A549 (cell line): Measurements from ENCODE around the gene ATP13A4. TPM values are rescaled to one million over a fixed set of nuclear protein-coding genes. Genes with fewer than 3 reads are reported as not detected.

Source experiments
- ATAC-seq, 2 experiments: fragments of 200-7000 bp in 1 of 2; fragments of >200 bp in 1 of 2; cut with Nextera tagmentation in 1 of 2; cut with Tn5 transposase in 1 of 2; 3 replicates each; pipeline versions ENCODE4 v1.8.0 to v1.9.1; 2018 to 2020; ENCODE audit warnings: mild to moderate bottlenecking in 1 of 2, moderate library complexity in 1 of 2
- CTCF ChIA-PET: fragments of 300-600 bp; sonication (Branson Sonifier 250); formaldehyde crosslinking; extraction: SDS; loops from one replicate; lab custom pipeline; 2021; ENCODE audit warnings: antibody characterized with exemption, inconsistent platforms; lab: Yijun Ruan, JAX
- POLR2A ChIA-PET: fragments of 350-600 bp; formaldehyde crosslinking; extraction: SDS; loops from one replicate; lab custom pipeline; 2021; ENCODE audit warnings: antibody characterized with exemption, inconsistent platforms; lab: Yijun Ruan, JAX
- DNase-seq, 2 experiments: peaks; one replicate each; pipeline versions ENCODE4 v3.0.0 to v3.0.0-alpha.2; 2011 to 2016; ENCODE audit warnings: low read depth in 1 of 2, low spot score in 1 of 2
- FAIRE-seq: peaks from 2 replicates; lab custom pipeline; 2011; peaks lifted over from hg19 to GRCh38; lab: Jason Lieb, UNC
- H3K27ac ChIP-seq, 2 experiments: fragments of >200 bp; sonication (Bioruptor Twin); formaldehyde crosslinking; 3 replicates each; pipeline ENCODE4 v1.5.1; 2016 to 2017
- H3K4me1 ChIP-seq: fragments of >200 bp; sonication (Bioruptor Twin); formaldehyde crosslinking; 3 replicates; pipeline ENCODE4 v1.6.1; 2016
- H3K4me2 ChIP-seq: fragments of >200 bp; sonication (Bioruptor Twin); formaldehyde crosslinking; 3 replicates; pipeline ENCODE4 v1.6.1; 2016
- H3K4me3 ChIP-seq: fragments of >200 bp; sonication (Bioruptor Twin); formaldehyde crosslinking; 3 replicates; pipeline ENCODE4 v1.5.1; 2016
- H3K9me3 ChIP-seq: fragments of >200 bp; sonication (Bioruptor Twin); formaldehyde crosslinking; 3 replicates; pipeline ENCODE4 v1.6.1; 2016
- CBX2 ChIP-seq: fragments of 200-600 bp; sonication (generic); IDR thresholded peaks from 2 replicates; pipeline ENCODE4 v1.6.1; 2016; ENCODE audit warnings: low read depth, mild to moderate bottlenecking, borderline replicate concordance
- CBX8 ChIP-seq: fragments of 200-600 bp; sonication (generic); IDR thresholded peaks from 2 replicates; pipeline ENCODE4 v1.6.1; 2016
- CEBPB ChIP-seq, 2 experiments: fragments of >200 bp in 1 of 2; sonication (Bioruptor Twin) in 1 of 2; formaldehyde crosslinking in 1 of 2; IDR thresholded peaks; 2 replicates each; pipeline ENCODE4 v1.6.1; 2012 to 2016
- CHD4 ChIP-seq: fragments of 200-600 bp; sonication (generic); IDR thresholded peaks from 2 replicates; pipeline ENCODE4 v1.6.1; 2016; ENCODE audit warnings: antibody characterized with exemption, mild to moderate bottlenecking, borderline replicate concordance
- EP300 ChIP-seq, 2 experiments: fragments of >200 bp; sonication (Bioruptor Twin); formaldehyde crosslinking; IDR thresholded peaks; 2 replicates in 1 of 2; 3 replicates in 1 of 2; pipeline ENCODE4 v1.6.1; 2016 to 2017
- FOXS1 ChIP-seq: fragments of 250-450 bp; sonication (Bioruptor Pico); IDR thresholded peaks from 2 replicates; pipeline ENCODE4 v1.5.0; 2020; ENCODE audit warnings: mild to moderate bottlenecking, moderate library complexity
- HOXA7 ChIP-seq: fragments of 250-450 bp; sonication (Bioruptor Pico); IDR thresholded peaks from 2 replicates; pipeline ENCODE4 v1.5.0; 2020; ENCODE audit warnings: mild to moderate bottlenecking, moderate library complexity
- HOXB13 ChIP-seq: fragments of 250-450 bp; sonication (Bioruptor Pico); IDR thresholded peaks from 2 replicates; pipeline ENCODE4 v1.5.0; 2020; ENCODE audit warnings: low read depth, mild to moderate bottlenecking, moderate library complexity
- HOXB5 ChIP-seq: fragments of 250-450 bp; sonication (Bioruptor Pico); IDR thresholded peaks from 2 replicates; pipeline ENCODE4 v1.5.0; 2020; ENCODE audit warnings: mild to moderate bottlenecking, moderate library complexity
- JUN ChIP-seq, 2 experiments: fragments of >200 bp; sonication (Bioruptor Twin); formaldehyde crosslinking; IDR thresholded peaks; 2 replicates in 1 of 2; 3 replicates in 1 of 2; pipeline ENCODE4 v1.6.1; 2016 to 2017
- JUNB ChIP-seq: fragments of >200 bp; sonication (Bioruptor Twin); formaldehyde crosslinking; IDR thresholded peaks from 2 replicates; pipeline ENCODE4 v1.6.1; 2016
- KDM1A ChIP-seq: fragments of 200-600 bp; sonication (generic); IDR thresholded peaks from 2 replicates; pipeline ENCODE4 v1.6.1; 2016; ENCODE audit warnings: low read depth, mild to moderate bottlenecking
- KDM5A ChIP-seq: fragments of 200-600 bp; sonication (generic); IDR thresholded peaks from 2 replicates; pipeline ENCODE4 v1.6.1; 2016; ENCODE audit warnings: antibody characterized with exemption, mild to moderate bottlenecking
- MAFK ChIP-seq: fragments of 450-650 bp; IDR thresholded peaks from 2 replicates; pipeline ENCODE4 v1.6.1; 2014; ENCODE audit not compliant: partially characterized antibody
- MAX ChIP-seq: IDR thresholded peaks from 2 replicates; pipeline ENCODE4 v1.6.1; 2012
- MAZ ChIP-seq: fragments of 150-350 bp; IDR thresholded peaks from 2 replicates; pipeline ENCODE4 v1.6.1; 2014; ENCODE audit warnings: antibody characterized with exemption, low read depth, low read length, borderline replicate concordance
- MYC ChIP-seq: IDR thresholded peaks from 2 replicates; pipeline ENCODE4 v1.6.1; 2012; ENCODE audit warnings: mild to moderate bottlenecking, inconsistent platforms, low read length, improper control_type of control experiment, borderline replicate concordance
- PHF8 ChIP-seq: fragments of 200-600 bp; sonication (generic); IDR thresholded peaks from 2 replicates; pipeline ENCODE4 v1.6.1; 2016; ENCODE audit warnings: low read depth, mild to moderate bottlenecking, antibody characterized with exemption, moderate library complexity, borderline replicate concordance
- POLR2A ChIP-seq: IDR thresholded peaks from 2 replicates; pipeline ENCODE4 v1.6.1; 2012; ENCODE audit warnings: mild to moderate bottlenecking, low read length
- POLR2AphosphoS2 ChIP-seq: conservative IDR thresholded peaks from 2 replicates; pipeline ENCODE4 v1.6.1; 2012; ENCODE audit warnings: low read length, improper control_type of control experiment, inconsistent platforms
- RAD21 ChIP-seq, 2 experiments: fragments of >200 bp in 1 of 2; sonication (Bioruptor Twin) in 1 of 2; formaldehyde crosslinking in 1 of 2; IDR thresholded peaks in 1 of 2; conservative IDR thresholded peaks in 1 of 2; 2 replicates in 1 of 2; 3 replicates in 1 of 2; pipeline ENCODE4 v1.6.1; 2012 to 2018; ENCODE audit warnings: inconsistent platforms in 1 of 2
- RARB ChIP-seq: fragments of 250-450 bp; sonication (Bioruptor Pico); IDR thresholded peaks from 2 replicates; pipeline ENCODE4 v1.8.0; 2021; ENCODE audit warnings: mild to moderate bottlenecking, moderate library complexity
- RCOR1 ChIP-seq: fragments of 150-350 bp; IDR thresholded peaks from 2 replicates; pipeline ENCODE4 v1.6.1; 2014; ENCODE audit warnings: antibody characterized with exemption, low read length, low read depth
- RFX5 ChIP-seq: fragments of 450-650 bp; IDR thresholded peaks from 2 replicates; pipeline ENCODE4 v1.7.1; 2014; ENCODE audit warnings: antibody characterized with exemption, mild to moderate bottlenecking, moderate library complexity
- RNF2 ChIP-seq: fragments of 200-600 bp; sonication (generic); IDR thresholded peaks from 2 replicates; pipeline ENCODE4 v1.6.1; 2016; ENCODE audit warnings: low read depth, mild to moderate bottlenecking, antibody characterized with exemption, moderate library complexity, borderline replicate concordance
- SREBF2 ChIP-seq: fragments of 450-650 bp; IDR thresholded peaks from 2 replicates; pipeline ENCODE4 v1.6.1; 2014; ENCODE audit warnings: mild to moderate bottlenecking, moderate library complexity
- TP53 ChIP-seq: fragments of 250-450 bp; sonication (Bioruptor Pico); IDR thresholded peaks from 2 replicates; pipeline ENCODE4 v1.5.0; 2021; ENCODE audit warnings: mild to moderate bottlenecking, moderate library complexity
- ZC3H11A ChIP-seq: fragments of 450-650 bp; IDR thresholded peaks from 2 replicates; pipeline ENCODE4 v1.6.1; 2014; ENCODE audit warnings: antibody characterized with exemption, mild to moderate bottlenecking
- ZFP36 ChIP-seq: fragments of 450-650 bp; IDR thresholded peaks from 2 replicates; pipeline ENCODE4 v1.6.1; 2014; ENCODE audit warnings: borderline replicate concordance; ENCODE audit not compliant: partially characterized antibody
- ZNF302 ChIP-seq: fragments of 250-450 bp; sonication (Bioruptor Pico); IDR thresholded peaks from 2 replicates; pipeline ENCODE4 v1.9.0; 2021; ENCODE audit warnings: inconsistent platforms, mild to moderate bottlenecking, moderate library complexity
- WGBS: methylation state at CpG from one replicate; pipeline ENCODE4 v1.1.6; 2017; ENCODE audit errors: missing lambda C conversion rate; 5-methylcytosine and 5-hydroxymethylcytosine counted together
- polyA plus RNA-seq, 4 experiments: library from polyadenylated mRNA; depleted of rRNA in 3 of 4; stranded (reverse); fragments of >200 nt; fragmentation: RNase III in 1 of 4; extraction: RNeasy Plus Mini Kit Qiagen cat#74134 plus additional on column Dnase treatment in 1 of 4; gene quantifications; 2 replicates in 3 of 4; 3 replicates in 1 of 4; pipeline ENCODE4 v1.2.3, GENCODE V29; 2011 to 2017
- TF ChIP-seq, protein P1 (sequence below): IDR thresholded peaks from 2 replicates; pipeline ENCODE4 v1.6.1; 2012
- TF ChIP-seq, protein P2 (sequence below): fragments of >200 bp; sonication (Bioruptor Twin); formaldehyde crosslinking; IDR thresholded peaks from 3 replicates; pipeline ENCODE4 v1.6.1; 2016

Gene ATP13A4
- polyA plus RNA-seq, 2 of the 4 experiments (the other 2 are of a cell fraction) = 0.09 to 0.10 TPM

DNA sequence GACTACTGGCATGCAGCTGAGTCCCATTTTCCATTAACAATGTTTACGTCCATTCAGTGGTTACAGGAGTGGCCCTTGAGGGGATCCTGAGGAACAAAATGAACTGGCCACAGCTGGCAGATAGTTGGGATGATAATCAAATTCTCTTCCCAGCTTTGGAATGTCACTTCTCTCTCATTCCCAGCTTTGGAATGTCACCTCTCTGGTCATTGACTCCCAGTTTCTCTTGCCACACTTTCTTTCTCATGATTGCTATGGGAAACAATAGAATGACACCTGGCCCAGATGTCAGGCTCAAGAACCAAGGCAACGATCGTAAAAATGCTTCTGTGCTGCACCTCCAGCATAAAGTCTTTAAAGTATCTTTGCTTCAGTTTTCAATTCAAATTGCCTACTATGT is 34.0 kb downstream of the ATP13A4 start:
- no peak for ATAC-seq

DNA sequence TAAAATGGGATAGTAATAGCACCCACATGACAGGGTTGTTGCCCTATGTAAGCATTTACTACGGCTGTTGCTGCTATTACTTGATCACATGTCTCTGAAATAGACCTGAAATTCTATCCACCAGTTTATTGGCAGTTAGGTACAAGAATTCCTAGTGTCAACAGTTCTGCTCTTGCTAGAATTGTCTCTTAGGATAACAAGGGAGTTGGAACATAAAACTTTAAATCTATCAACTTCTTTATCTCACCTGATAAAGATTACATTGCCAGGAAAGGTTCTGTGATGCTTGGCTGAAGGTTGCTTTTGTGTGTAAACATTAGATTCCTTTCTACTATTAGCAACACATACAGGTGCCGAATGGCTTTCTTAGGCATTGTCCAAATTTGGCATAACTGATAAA is 38.7 kb downstream of the ATP13A4 start:
- WGBS = 17% methylated on average over 2 of the region's 2 CpGs
- FAIRE-seq = no peak
- POLR2A ChIA-PET = no interaction called here
- no peak overlapping the region for H3K27ac ChIP-seq
- DNase-seq = no peak
- no peak overlapping the region for H3K4me2 ChIP-seq
- H3K4me3 ChIP-seq = no peak overlapping the region
- no peak for TF ChIP-seq JUN (IDR thresholded peaks at IDR 0.05)
- H3K4me1 ChIP-seq = no peaks in the 10 kb centered on the region
- no peak for ATAC-seq
- no peaks in the 10 kb centered on the region for H3K9me3 ChIP-seq
- CTCF ChIA-PET = no interaction called here

More for the DNA sequence above, 34.0 kb downstream of the ATP13A4 start:
- 28% methylated on average over 3 of the region's 3 CpGs for WGBS
- TF ChIP-seq KDM5A = no peak
- TF ChIP-seq ZNF302 (CRISPR knock-in tag) = no peak
- no peak for TF ChIP-seq CHD4
- no peak for TF ChIP-seq HOXA7
- no peak for TF ChIP-seq MYC
- TF ChIP-seq CBX2 = no peak
- no peak for TF ChIP-seq CEBPB (IDR thresholded peaks at IDR 0.05)
- TF ChIP-seq CBX8 = no peak
- no peak for TF ChIP-seq HOXB5 (CRISPR knock-in tag)
- TF ChIP-seq JUNB = no peak
- no peak for TF ChIP-seq HOXB13 (CRISPR knock-in tag)
- no peak for TF ChIP-seq RNF2
- DNase-seq (no peak), FAIRE-seq (no peak)
- ChIA-PET POLR2A (no interaction called here), CTCF (no interaction called here)
- H3K4me2 ChIP-seq = no peak overlapping the region
- no peaks in the 10 kb centered on the region for H3K9me3 ChIP-seq
- no peak overlapping the region for H3K4me3 ChIP-seq
- no peak overlapping the region for H3K27ac ChIP-seq
- H3K4me1 ChIP-seq = no peaks in the 10 kb centered on the region

GRCh38 chr3:193510154-193510553 is 44.5 kb downstream of the ATP13A4 start:
- 23% methylated on average over 12 of the region's 12 CpGs for WGBS
- CTCF ChIA-PET = no interaction called here
- no peak for FAIRE-seq

DNA sequence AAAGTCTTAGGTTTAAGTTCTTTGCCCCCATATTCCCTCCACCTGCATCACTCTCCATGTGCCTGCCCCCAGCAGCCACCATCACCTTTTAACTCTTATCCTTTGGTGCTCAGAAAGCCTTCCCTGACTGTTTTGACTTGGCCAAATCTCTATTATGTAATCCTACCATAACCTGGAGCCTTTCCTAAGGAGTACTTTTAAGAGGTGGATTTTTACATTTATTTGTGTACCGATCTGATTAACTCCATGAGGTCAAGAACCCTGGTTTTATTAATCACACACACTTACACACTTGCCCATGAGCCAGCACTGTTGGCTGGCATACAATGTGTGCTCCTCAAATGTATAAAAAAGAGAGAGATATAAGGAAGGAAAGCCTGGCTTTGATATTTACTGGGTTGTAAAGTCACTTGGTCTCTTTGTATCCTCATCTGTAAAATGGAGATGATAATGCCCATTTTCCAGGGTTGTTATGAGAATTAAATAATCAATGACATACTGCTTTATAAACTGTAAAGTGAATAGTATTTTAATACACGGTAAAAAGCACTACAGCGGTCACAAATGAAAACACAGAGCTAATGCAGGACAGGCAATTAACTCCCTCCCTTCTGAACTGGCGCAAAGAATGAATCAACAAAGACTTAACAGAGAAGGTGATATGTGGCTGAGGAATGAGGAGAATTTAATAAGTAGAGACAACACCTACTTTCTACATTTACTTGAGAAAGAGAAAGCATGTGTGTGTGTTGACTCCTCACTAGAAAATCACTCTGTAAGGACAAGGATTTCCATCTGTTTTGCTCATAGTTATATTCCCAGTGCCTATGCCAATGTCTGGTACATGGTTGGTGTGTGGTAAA is 45.4 kb downstream of the ATP13A4 start:
- ChIA-PET CTCF (no interaction called here), POLR2A (no interaction called here)
- Histone ChIP-seq H3K4me2 (no peak overlapping the region), H3K4me3 (no peak overlapping the region), H3K27ac (no peak overlapping the region), H3K9me3 (no peaks in the 10 kb centered on the region), H3K4me1 (no peaks in the 10 kb centered on the region)
- no peak for FAIRE-seq
- TF ChIP-seq RAD21 (conservative IDR thresholded peaks at IDR 0.05 in 1 of 2, IDR thresholded peaks at IDR 0.05 in 1 of 2) (no peak), RCOR1 (no peak), ZFP36 (no peak), SREBF2 (no peak), PHF8 (no peak), KDM5A (no peak), RARB (CRISPR knock-in tag) (no peak), HOXA7 (no peak), EP300 (IDR thresholded peaks at IDR 0.05) (no peak), MAZ (no peak), TP53 (CRISPR knock-in tag) (no peak), KDM1A (no peak), POLR2A (no peak), ZC3H11A (no peak), MAX (no peak), POLR2AphosphoS2 (no peak), MAFK (no peak)
- TF ChIP-seq, protein P1, sequence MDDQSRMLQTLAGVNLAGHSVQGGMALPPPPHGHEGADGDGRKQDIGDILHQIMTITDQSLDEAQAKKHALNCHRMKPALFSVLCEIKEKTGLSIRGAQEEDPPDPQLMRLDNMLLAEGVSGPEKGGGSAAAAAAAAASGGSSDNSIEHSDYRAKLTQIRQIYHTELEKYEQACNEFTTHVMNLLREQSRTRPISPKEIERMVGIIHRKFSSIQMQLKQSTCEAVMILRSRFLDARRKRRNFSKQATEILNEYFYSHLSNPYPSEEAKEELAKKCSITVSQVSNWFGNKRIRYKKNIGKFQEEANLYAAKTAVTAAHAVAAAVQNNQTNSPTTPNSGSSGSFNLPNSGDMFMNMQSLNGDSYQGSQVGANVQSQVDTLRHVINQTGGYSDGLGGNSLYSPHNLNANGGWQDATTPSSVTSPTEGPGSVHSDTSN = no peak
- TF ChIP-seq, protein P2, sequence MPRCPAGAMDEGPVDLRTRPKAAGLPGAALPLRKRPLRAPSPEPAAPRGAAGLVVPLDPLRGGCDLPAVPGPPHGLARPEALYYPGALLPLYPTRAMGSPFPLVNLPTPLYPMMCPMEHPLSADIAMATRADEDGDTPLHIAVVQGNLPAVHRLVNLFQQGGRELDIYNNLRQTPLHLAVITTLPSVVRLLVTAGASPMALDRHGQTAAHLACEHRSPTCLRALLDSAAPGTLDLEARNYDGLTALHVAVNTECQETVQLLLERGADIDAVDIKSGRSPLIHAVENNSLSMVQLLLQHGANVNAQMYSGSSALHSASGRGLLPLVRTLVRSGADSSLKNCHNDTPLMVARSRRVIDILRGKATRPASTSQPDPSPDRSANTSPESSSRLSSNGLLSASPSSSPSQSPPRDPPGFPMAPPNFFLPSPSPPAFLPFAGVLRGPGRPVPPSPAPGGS = no peak
- no peak for ATAC-seq
- 12% methylated on average over 4 of the region's 4 CpGs for WGBS
- no peak for DNase-seq

More at GRCh38 chr3:193510154-193510553, 44.5 kb downstream of the ATP13A4 start:
- H3K27ac ChIP-seq = no peak overlapping the region
- H3K9me3 ChIP-seq = no peaks in the 10 kb centered on the region
- TF ChIP-seq RFX5 = no peak
- TF ChIP-seq POLR2A = no peak
- no peak for TF ChIP-seq FOXS1
- no peak for TF ChIP-seq CBX2
- TF ChIP-seq ZC3H11A = no peak
- TF ChIP-seq RAD21 (conservative IDR thresholded peaks at IDR 0.05 in 1 of 2, IDR thresholded peaks at IDR 0.05 in 1 of 2) = no peak
- no peak overlapping the region for H3K4me3 ChIP-seq
- no peak for DNase-seq
- no peak for ATAC-seq
- H3K4me2 ChIP-seq = no peak overlapping the region
- POLR2A ChIA-PET = no interaction called here
- no peaks in the 10 kb centered on the region for H3K4me1 ChIP-seq
